Naive thymus-derived CD4-positive, alpha-beta T cell (primary cell): ENCODE data around the gene ADIPOR2. TPM values are rescaled to one million over a fixed set of nuclear protein-coding genes. Genes with fewer than 3 reads are reported as not detected.

Experiments
- ATAC-seq: fragments of 150-1000 bp; cut with Tn5 transposase; 2 replicates; pipeline ENCODE4 v1.10.0; 2021; ENCODE audit warnings: mild to moderate bottlenecking, moderate library complexity
- CTCF ChIA-PET: fragments of 350-600 bp; sonication (Branson Sonifier 250); formaldehyde crosslinking; loops from one replicate; lab custom pipeline; 2021; ENCODE audit warnings: antibody characterized with exemption; lab: Charles Lee
- POLR2A ChIA-PET: fragments of 350-600 bp; sonication (Branson Sonifier 250); formaldehyde crosslinking; loops from one replicate; lab custom pipeline; 2021; ENCODE audit warnings: antibody characterized with exemption, inconsistent platforms; lab: Charles Lee
- DNase-seq, 9 donors: peaks; one replicate each; pipeline versions ENCODE4 v3.0.0 to v3.0.0-alpha.2; 2020 to 2022; ENCODE audit warnings: mixed read lengths in 1 of 9
- H3K27ac ChIP-seq: one replicate; pipeline ENCODE4 v1.7.0; 2013; ENCODE audit warnings: mild to moderate bottlenecking, low read depth, low read length, moderate library complexity
- H3K27me3 ChIP-seq, 2 donors: one replicate each; pipeline ENCODE4 v1.7.0; 2013; ENCODE audit warnings: low read length in 2 of 2, mild to moderate bottlenecking in 2 of 2, moderate library complexity in 2 of 2; ENCODE audit not compliant: control insufficient read depth in 2 of 2, insufficient read depth in 2 of 2
- H3K36me3 ChIP-seq, 3 experiments: 1 replicate in 2 of 3; 2 replicates in 1 of 3; pipeline ENCODE4 v1.7.0; 2013; ENCODE audit warnings: low read length in 3 of 3, mild to moderate bottlenecking in 3 of 3, moderate library complexity in 1 of 3; ENCODE audit not compliant: insufficient read depth in 3 of 3, control insufficient read depth in 2 of 3
- H3K4me1 ChIP-seq, 2 donors: one replicate each; pipeline ENCODE4 v1.7.0; 2013; ENCODE audit warnings: low read length in 2 of 2, mild to moderate bottlenecking in 2 of 2, moderate library complexity in 1 of 2; ENCODE audit not compliant: control insufficient read depth in 2 of 2, insufficient read depth in 2 of 2
- H3K4me3 ChIP-seq: 2 replicates; pipeline ENCODE4 v1.7.0; 2013; ENCODE audit warnings: mild to moderate bottlenecking, low read length
- H3K9me3 ChIP-seq, 3 experiments: 1 replicate in 2 of 3; 2 replicates in 1 of 3; pipeline ENCODE4 v1.7.0; 2013; ENCODE audit warnings: low read length in 3 of 3; ENCODE audit not compliant: control insufficient read depth in 2 of 3
- H3K27ac Mint-ChIP-seq, 9 donors: one replicate each; pipeline ENCODE4 v1.8.0; 2020 to 2022; ENCODE audit warnings: mixed read lengths in 9 of 9, mild to moderate bottlenecking in 8 of 9, moderate library complexity in 5 of 9, inconsistent platforms in 2 of 9
- H3K27me3 Mint-ChIP-seq, 5 donors: one replicate each; pipeline ENCODE4 v1.8.0; 2021 to 2022; ENCODE audit warnings: mixed read lengths in 5 of 5, mild to moderate bottlenecking in 1 of 5
- H3K36me3 Mint-ChIP-seq, 5 donors: one replicate each; pipeline ENCODE4 v1.8.0; 2020 to 2022; ENCODE audit warnings: mixed read lengths in 5 of 5, mild to moderate bottlenecking in 3 of 5, inconsistent platforms in 1 of 5
- H3K4me1 Mint-ChIP-seq, 7 donors: one replicate each; pipeline ENCODE4 v1.8.0; 2020 to 2022; ENCODE audit warnings: mixed read lengths in 7 of 7, mild to moderate bottlenecking in 3 of 7, inconsistent platforms in 1 of 7
- H3K4me3 Mint-ChIP-seq, 10 donors: one replicate each; pipeline ENCODE4 v1.8.0; 2020 to 2022; ENCODE audit warnings: mild to moderate bottlenecking in 10 of 10, mixed read lengths in 10 of 10, moderate library complexity in 6 of 10, inconsistent platforms in 2 of 10
- H3K9me3 Mint-ChIP-seq, 11 donors: one replicate each; pipeline ENCODE4 v1.8.0; 2020 to 2022; ENCODE audit warnings: mixed read lengths in 11 of 11, mild to moderate bottlenecking in 4 of 11, inconsistent platforms in 1 of 11, moderate library complexity in 1 of 11
- intact Hi-C, 2 donors: fragments of 100-400 bp; cut with micrococcal nuclease; formaldehyde crosslinking; loops; one replicate each; pipeline ENCODE4 v1.15.1; 2023
- polyA plus RNA-seq, 2 donors: library from polyadenylated mRNA; unstranded; fragments of 300-500 nt; fragmentation: Illumina TruSeq; gene quantifications; one replicate each; pipeline ENCODE4 v1.2.3, GENCODE V29; 2021
- total RNA-seq, 6 experiments: library from RNA in 5 of 6; stranded (reverse) in 5 of 6; gene quantifications; 1 replicate in 5 of 6; 2 replicates in 1 of 6; pipeline ENCODE4 v1.2.3 and lab custom pipeline; 2021 to 2026

ADIPOR2 gene
- total and polyA plus RNA-seq, 7 experiments from 2014 or later = 2.2 to 51.4 (median 22.1) TPM

DNA sequence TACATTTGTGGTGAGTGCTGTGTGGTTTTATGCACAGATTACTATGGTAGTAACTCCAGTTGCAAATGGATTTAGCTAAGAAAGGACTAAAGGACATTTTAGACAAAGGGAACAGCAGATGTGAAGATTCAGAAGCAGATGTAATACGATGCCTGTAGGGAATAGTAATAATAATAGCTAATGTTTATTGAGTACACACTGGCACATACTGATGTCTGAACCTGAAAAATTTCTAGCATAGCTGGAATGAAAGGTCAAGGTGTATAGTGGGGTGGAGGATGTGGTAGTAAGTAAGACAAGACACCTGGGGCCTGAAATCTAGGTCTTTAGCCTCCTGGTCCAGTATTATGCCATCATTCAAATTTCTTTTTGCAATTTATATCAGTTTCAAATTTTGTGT is 75.2 kb downstream of the ADIPOR2 start:
- Mint-ChIP-seq H3K4me1 (peaks cover 5 to 29% (median 22%) of the 10 kb centered on the region in 7 donors), H3K4me3 (no peak overlapping the region), H3K27me3 (no peaks in the 10 kb centered on the region), H3K36me3 (peaks cover 0 to 20% (median 7%) of the 10 kb centered on the region in 5 donors), H3K27ac (peak overlapping the region in 1 of 9 donors; percentile 40), H3K9me3 (no peaks in the 10 kb centered on the region)
- no peak for DNase-seq
- Histone ChIP-seq H3K4me3 (no peak overlapping the region), H3K27me3 (no peaks in the 10 kb centered on the region), H3K36me3 (peaks cover 0 to 8% (median 0%) of the 10 kb centered on the region in 3 experiments), H3K4me1 (no peaks in the 10 kb centered on the region), H3K9me3 (no peaks in the 10 kb centered on the region), H3K27ac (no peak overlapping the region)
- intact Hi-C loops = no loop called here
- ChIA-PET POLR2A (no interaction called here), CTCF (no interaction called here)
- ATAC-seq = no peak

DNA sequence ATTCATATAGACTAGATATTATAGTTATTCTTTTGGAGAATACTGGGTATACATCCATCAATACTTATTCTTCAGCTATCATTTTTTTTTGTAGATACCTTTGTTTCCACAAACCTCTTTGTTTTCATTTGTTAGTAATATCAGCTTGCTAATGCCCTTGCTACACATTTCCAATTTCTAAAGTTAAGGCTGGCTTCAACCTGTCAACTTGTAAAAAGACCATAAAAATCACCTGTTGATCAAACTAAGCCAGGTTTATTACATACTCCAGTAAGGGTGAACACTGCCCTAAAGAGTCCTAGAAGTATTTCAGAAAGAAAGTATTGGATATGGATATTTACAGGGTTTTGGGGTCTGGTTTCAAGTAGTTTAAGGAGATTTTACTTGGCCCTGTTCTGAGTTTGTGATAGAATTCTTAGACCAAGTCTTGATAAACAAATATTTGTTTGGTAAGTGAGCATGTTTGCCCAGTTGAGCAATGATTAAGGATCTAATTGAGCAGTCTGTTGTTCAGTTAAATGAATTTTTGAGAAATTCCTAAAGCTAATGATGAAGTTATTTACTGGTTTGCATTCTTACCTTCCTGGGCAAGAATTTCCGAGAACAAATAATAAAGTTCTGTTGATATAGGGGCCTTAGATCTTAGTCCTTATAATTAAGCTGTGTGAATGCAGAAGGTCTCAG is 76.7 kb downstream of the ADIPOR2 start:
- intact Hi-C loops = no loop called here
- Histone ChIP-seq H3K4me3 (no peak overlapping the region), H3K27me3 (no peaks in the 10 kb centered on the region), H3K36me3 (peaks cover 0 to 8% (median 0%) of the 10 kb centered on the region in 3 experiments), H3K27ac (no peak overlapping the region), H3K9me3 (no peaks in the 10 kb centered on the region), H3K4me1 (no peaks in the 10 kb centered on the region)
- ATAC-seq = no peak
- Mint-ChIP-seq H3K9me3 (no peaks in the 10 kb centered on the region), H3K27me3 (no peaks in the 10 kb centered on the region), H3K27ac (no peak overlapping the region), H3K4me1 (peaks cover 0 to 33% (median 23%) of the 10 kb centered on the region in 7 donors), H3K36me3 (peaks cover 0 to 17% (median 0%) of the 10 kb centered on the region in 5 donors), H3K4me3 (no peak overlapping the region)
- no peak for DNase-seq
- POLR2A ChIA-PET = no interaction called here
- CTCF ChIA-PET = no interaction called here

DNA sequence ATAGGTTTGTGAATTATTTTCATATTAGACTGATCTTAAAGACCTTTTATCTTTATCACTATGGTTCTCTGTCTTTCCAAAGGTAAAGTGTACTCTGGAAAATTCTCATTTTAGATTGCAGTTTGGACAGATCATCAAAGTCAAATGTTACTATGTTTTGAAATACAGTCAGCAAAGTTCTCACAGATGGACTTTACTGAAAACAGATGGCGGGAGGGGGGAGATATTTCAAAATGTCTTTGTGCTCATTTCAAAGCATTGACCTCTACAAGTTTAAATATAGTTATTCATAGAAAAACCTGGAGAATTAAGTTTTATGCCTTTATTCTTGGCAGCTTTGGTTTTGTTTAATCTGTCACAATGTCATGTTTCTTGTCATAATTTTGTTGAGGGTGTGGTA is 77.7 kb downstream of the ADIPOR2 start:
- H3K27ac Mint-ChIP-seq = no peak overlapping the region
- H3K9me3 Mint-ChIP-seq = no peaks in the 10 kb centered on the region
- intact Hi-C loops = no loop called here
- Histone ChIP-seq H3K27me3 (no peaks in the 10 kb centered on the region), H3K4me3 (no peak overlapping the region), H3K9me3 (no peaks in the 10 kb centered on the region), H3K4me1 (no peaks in the 10 kb centered on the region), H3K27ac (no peak overlapping the region), H3K36me3 (peaks cover 0 to 17% (median 5%) of the 10 kb centered on the region in 3 experiments)
- DNase-seq (no peak), ATAC-seq (no peak)
- ChIA-PET CTCF (no interaction called here), POLR2A (no interaction called here)
- H3K27me3 Mint-ChIP-seq = no peaks in the 10 kb centered on the region
- H3K4me3 Mint-ChIP-seq = no peak overlapping the region
- peaks cover 2 to 33% (median 25%) of the 10 kb centered on the region in 7 donors for H3K4me1 Mint-ChIP-seq
- H3K36me3 Mint-ChIP-seq = peaks cover 0 to 24% (median 6%) of the 10 kb centered on the region in 5 donors

DNA sequence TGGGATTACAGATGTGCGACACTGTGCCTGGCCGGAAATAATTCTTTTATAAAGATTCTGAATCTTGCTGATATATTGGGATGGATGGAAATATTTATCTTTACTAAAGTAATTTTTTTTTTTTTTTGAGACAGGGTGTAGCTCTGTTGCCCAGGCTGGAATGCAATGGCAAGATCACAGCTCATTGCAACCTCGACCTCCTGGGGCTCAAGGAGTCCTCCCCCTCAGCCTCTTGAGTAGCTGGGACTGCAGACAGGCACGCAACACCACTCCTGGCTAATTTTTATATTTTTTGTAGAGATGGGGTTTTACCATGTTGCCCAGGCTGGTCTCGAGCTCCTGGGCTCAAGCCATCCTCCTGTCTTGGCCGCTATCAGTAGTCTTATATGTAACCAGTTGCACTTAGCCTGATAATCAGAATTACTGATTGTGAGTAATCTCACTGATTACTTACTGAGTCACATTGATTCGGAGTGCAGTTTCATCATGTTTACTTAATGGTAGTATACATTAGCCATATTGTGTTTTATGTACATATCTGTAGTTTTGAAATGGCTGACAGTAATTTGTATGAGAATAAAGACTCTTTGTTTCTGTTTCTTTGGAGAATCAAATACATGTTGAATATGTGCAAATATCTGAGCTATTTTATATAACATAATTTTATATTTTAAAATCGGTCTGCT is 79.1 kb downstream of the ADIPOR2 start:
- H3K4me1 ChIP-seq = no peaks in the 10 kb centered on the region
- no peak overlapping the region for H3K27ac ChIP-seq
- H3K9me3 ChIP-seq = no peaks in the 10 kb centered on the region
- Mint-ChIP-seq H3K27me3 (no peaks in the 10 kb centered on the region), H3K9me3 (no peaks in the 10 kb centered on the region), H3K4me3 (no peak overlapping the region), H3K4me1 (peaks cover 3 to 35% (median 26%) of the 10 kb centered on the region in 7 donors), H3K36me3 (peaks cover 0 to 25% (median 6%) of the 10 kb centered on the region in 5 donors), H3K27ac (peak overlapping the region in 1 of 9 donors; percentile 41)
- no peak overlapping the region for H3K4me3 ChIP-seq
- H3K27me3 ChIP-seq = no peaks in the 10 kb centered on the region
- ATAC-seq (no peak), DNase-seq (no peak)
- POLR2A ChIA-PET = interaction anchor here (0.6 kb wide), 1 partner anchor 24 kb away, joined by 3 read pairs; no protein-coding TSS in a partner anchor
- CTCF ChIA-PET = no interaction called here
- intact Hi-C loops = no loop called here
- peaks cover 0 to 22% (median 5%) of the 10 kb centered on the region in 3 experiments for H3K36me3 ChIP-seq

DNA sequence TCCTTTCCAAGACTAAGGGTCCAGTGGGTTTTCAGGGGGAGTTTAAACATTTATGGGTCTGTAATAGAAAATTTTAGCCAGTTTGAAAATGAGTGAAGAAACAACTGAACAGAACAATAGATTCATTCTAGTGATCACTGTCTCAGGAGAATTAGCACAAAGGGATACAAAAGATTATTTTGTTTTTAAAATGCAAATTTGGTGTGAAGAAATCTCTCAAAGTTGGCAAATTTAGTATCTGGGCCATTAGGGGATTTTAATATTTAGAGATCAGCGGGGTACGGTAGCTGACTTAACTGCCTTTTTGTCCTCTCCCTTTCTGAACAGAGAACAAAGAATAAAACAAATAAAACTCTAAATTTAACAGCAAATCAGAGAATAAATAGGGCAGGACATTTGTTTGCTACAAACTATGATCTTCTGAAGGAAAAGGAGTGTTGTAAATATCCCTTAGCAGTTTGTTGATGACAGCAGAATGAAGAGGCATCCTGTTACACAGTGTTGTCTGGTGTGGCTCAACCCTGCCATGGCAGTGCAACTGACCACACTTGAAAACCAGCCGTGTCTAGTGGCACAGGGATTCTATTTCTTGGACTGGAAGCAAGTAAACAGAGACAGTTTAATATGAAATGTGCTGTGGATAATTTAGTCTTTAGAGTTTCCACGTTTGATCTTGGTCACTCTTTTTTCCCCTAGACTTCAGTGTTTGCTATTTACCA is 83.2 kb downstream of the ADIPOR2 start:
- intact Hi-C loops = no loop called here

DNA sequence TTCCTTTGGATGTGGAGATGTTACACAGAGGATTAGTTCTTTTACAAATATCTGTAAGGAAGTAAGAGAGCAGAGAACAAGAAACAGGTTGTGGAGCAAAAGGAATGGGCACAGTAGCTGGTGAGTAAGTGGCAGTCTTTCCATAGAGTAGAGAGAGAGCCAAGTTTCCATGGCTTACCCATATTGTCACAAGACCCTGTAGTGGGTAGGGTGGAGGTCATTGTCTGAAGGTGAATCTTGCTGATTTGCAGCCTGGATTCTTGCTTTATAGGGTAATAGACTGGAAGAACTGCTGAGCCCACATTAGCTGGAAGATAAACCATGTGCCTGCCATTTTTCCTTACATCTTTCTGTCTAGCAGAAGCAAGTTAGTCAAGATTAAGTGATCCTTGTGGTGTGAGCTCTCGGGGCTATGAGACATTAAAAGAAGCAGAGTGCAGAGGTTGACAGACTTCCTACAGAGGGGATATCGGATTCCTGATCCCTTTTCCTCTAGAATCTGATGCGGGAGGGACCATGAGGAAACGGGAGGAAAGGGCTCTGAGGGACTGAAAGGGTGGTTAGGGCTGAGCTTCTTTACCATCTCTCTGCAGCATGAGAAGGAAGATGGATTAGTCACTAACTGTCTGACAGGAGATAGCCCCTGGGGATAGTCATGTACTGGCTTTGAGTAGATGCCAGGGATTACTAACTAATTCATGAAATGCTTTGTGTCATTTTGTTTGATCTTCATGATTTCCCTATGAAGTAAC is 85.5 kb downstream of the ADIPOR2 start:
- Mint-ChIP-seq H3K4me3 (no peak overlapping the region), H3K27ac (peak overlapping the region in 3 of 9 donors; percentile 13 to 46 (median 43)), H3K4me1 (peaks cover 2 to 22% (median 20%) of the 10 kb centered on the region in 7 donors), H3K27me3 (no peaks in the 10 kb centered on the region), H3K9me3 (no peaks in the 10 kb centered on the region), H3K36me3 (peaks cover 4 to 44% (median 13%) of the 10 kb centered on the region in 5 donors)
- no peak overlapping the region for H3K4me3 ChIP-seq
- DNase-seq (no peak), ATAC-seq (no peak)
- H3K36me3 ChIP-seq = peaks cover 0 to 39% (median 5%) of the 10 kb centered on the region in 3 experiments
- no peaks in the 10 kb centered on the region for H3K9me3 ChIP-seq
- H3K27me3 ChIP-seq = no peaks in the 10 kb centered on the region
- H3K27ac ChIP-seq = no peak overlapping the region
- POLR2A ChIA-PET = no interaction called here
- no peaks in the 10 kb centered on the region for H3K4me1 ChIP-seq
- intact Hi-C loops = loop anchor here in 1 of 2 donors (5.0 kb wide), 1 partner anchor 74 kb away; no protein-coding TSS in a partner anchor
- CTCF ChIA-PET = interaction anchor here (1.0 to 1.2 kb wide), 2 partner anchors 15 to 123 kb away, joined by 3 to 6 read pairs; no protein-coding TSS in a partner anchor

More for the DNA sequence above, 83.2 kb downstream of the ADIPOR2 start:
- no peaks in the 10 kb centered on the region for H3K27me3 ChIP-seq
- Mint-ChIP-seq H3K4me3 (no peak overlapping the region), H3K27ac (peak overlapping the region in 2 of 9 donors; percentile 17 to 74), H3K4me1 (peaks cover 2 to 25% (median 20%) of the 10 kb centered on the region in 7 donors), H3K9me3 (no peaks in the 10 kb centered on the region), H3K36me3 (peaks cover 4 to 37% (median 12%) of the 10 kb centered on the region in 5 donors), H3K27me3 (no peaks in the 10 kb centered on the region)
- no peaks in the 10 kb centered on the region for H3K4me1 ChIP-seq
- ChIA-PET CTCF (interaction anchor here (0.6 kb wide), 1 partner anchor 1319 kb away, joined by 3 read pairs; no protein-coding TSS in a partner anchor), POLR2A (no interaction called here)
- DNase-seq (no peak), ATAC-seq (no peak)
- no peak overlapping the region for H3K4me3 ChIP-seq
- H3K9me3 ChIP-seq = no peaks in the 10 kb centered on the region
- H3K36me3 ChIP-seq = peaks cover 0 to 30% (median 5%) of the 10 kb centered on the region in 3 experiments
- no peak overlapping the region for H3K27ac ChIP-seq
